Ovary (tissue), 9 donors: ENCODE measurements around the gene TIGD4. TPM values are rescaled to one million over a fixed set of nuclear protein-coding genes. Genes with fewer than 3 reads are reported as not detected.

Experiments used
- DNase-seq, 5 donors: peaks; one replicate each; pipeline ENCODE4 v3.0.0-alpha.2; 2019 to 2020
- H3K27ac ChIP-seq, 2 donors: fragments of 200-600 bp; one replicate each; pipeline versions ENCODE4 v1.5.1 to v1.8.0; 2019 to 2022
- H3K27me3 ChIP-seq: fragments of 200-600 bp; one replicate; pipeline ENCODE4 v1.8.0; 2022
- H3K36me3 ChIP-seq: fragments of 200-600 bp; sonication (generic); one replicate; pipeline ENCODE4 v1.5.1; 2019
- H3K4me1 ChIP-seq: one replicate; pipeline ENCODE4 v1.8.1; 2013; ENCODE audit warnings: mild to moderate bottlenecking, moderate library complexity; ENCODE audit not compliant: insufficient read depth
- H3K4me3 ChIP-seq: fragments of 200-600 bp; sonication (generic); one replicate; pipeline ENCODE4 v1.5.1; 2017
- H3K9me3 ChIP-seq, 2 donors: fragments of 200-600 bp in 1 of 2; sonication (generic) in 1 of 2; one replicate each; pipeline versions ENCODE4 v1.5.1 to v1.8.1; 2013 to 2019; ENCODE audit warnings: mild to moderate bottlenecking in 1 of 2, moderate library complexity in 1 of 2
- EP300 ChIP-seq: sonication (generic); formaldehyde crosslinking; IDR thresholded peaks from one replicate; pipeline ENCODE4 v1.6.1; 2017; ENCODE audit warnings: antibody characterized with exemption
- POLR2A ChIP-seq: fragments of 450-650 bp; IDR thresholded peaks from one replicate; pipeline ENCODE4 v1.6.1; 2017; ENCODE audit warnings: antibody characterized with exemption, mild to moderate bottlenecking, moderate library complexity
- WGBS, 3 donors: extraction: QIAGEN DNeasy Blood & Tissue Kit in 1 of 3; methylation state at CpG; one replicate each; pipeline versions ENCODE4 v1.1.5 to v1.1.7; 2013 to 2017; 5-methylcytosine and 5-hydroxymethylcytosine counted together
- intact Hi-C, 4 donors: fragments of 100-400 bp; cut with DNase I; formaldehyde crosslinking; loops; one replicate each; pipeline versions ENCODE4 v1.11.0 to v1.15.1; 2022 to 2023
- polyA plus RNA-seq, 2 donors: library from polyadenylated mRNA; stranded (reverse); fragments of 200-250 nt in 1 of 2; fragments of 350-450 nt in 1 of 2; fragmentation: Illumina TruSeq in 1 of 2; extraction: RNeasy Lipid Tissue Mini Kit (QIAGEN cat#74804) in 1 of 2; gene quantifications; one replicate each; pipeline ENCODE4 v1.2.3, GENCODE V29; 2013 to 2014
- total RNA-seq, 7 donors: library from RNA; depleted of rRNA in 2 of 7; stranded (reverse); fragments of >200 nt in 2 of 7; fragmentation: NEBNext Ultra II Directional in 3 of 7; extraction: Animal tissue kit (Norgen Biotek cat#: 25700) in 3 of 7; gene quantifications; one replicate each; pipeline versions ENCODE4 v1.1.0 to v1.2.4, GENCODE V29; 2016 to 2023
- TF ChIP-seq, protein P1 (sequence below), 3 donors: fragments of 450-650 bp in 2 of 3; fragments of 200-600 bp in 1 of 3; IDR thresholded peaks; one replicate each; pipeline versions ENCODE4 v1.5.1 to v1.8.0; 2016 to 2022; ENCODE audit warnings: antibody characterized with exemption in 3 of 3, mild to moderate bottlenecking in 1 of 3
- donor health status: DM: no; HTN: no; CAD: no; lungs with moderate emphysema.
- donor health status: DM: no; HTN: no; CAD: no.
- donor health status: Bipolar disorder and iron deficiency.
- donor health status: DM: yes; HTN: yes; CAD: no.
- donor health status: DM: no; HTN: no; CAD: no.
- donor health status: DM: yes; HTN: yes; CAD: no.

Gene TIGD4
- total and polyA plus RNA-seq, 9 donors = 0.23 to 1.1 (median 0.58) TPM

DNA sequence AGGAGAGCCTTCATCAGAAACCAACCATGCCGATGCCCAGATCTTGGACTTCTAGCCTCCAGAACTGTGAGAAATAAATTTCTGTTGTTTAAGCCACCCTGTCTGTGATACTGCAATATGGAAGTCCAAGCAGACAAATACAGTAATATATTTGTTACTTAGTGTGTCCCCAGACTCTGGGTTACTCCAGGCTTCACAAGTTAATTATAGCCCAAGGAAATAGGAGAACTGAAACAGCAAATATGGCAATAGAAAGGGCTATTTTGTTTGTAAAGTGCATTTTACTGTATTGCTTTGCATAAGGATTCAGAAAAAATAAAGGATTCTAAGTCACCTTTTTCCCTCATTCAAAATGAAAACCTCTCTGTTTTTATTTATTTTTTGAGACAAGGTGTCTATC lies 15.7 kb downstream of the TIGD4 start:
- H3K27ac ChIP-seq = no peak overlapping the region
- H3K27me3 ChIP-seq = no peaks in the 10 kb centered on the region
- TF ChIP-seq, protein P1, sequence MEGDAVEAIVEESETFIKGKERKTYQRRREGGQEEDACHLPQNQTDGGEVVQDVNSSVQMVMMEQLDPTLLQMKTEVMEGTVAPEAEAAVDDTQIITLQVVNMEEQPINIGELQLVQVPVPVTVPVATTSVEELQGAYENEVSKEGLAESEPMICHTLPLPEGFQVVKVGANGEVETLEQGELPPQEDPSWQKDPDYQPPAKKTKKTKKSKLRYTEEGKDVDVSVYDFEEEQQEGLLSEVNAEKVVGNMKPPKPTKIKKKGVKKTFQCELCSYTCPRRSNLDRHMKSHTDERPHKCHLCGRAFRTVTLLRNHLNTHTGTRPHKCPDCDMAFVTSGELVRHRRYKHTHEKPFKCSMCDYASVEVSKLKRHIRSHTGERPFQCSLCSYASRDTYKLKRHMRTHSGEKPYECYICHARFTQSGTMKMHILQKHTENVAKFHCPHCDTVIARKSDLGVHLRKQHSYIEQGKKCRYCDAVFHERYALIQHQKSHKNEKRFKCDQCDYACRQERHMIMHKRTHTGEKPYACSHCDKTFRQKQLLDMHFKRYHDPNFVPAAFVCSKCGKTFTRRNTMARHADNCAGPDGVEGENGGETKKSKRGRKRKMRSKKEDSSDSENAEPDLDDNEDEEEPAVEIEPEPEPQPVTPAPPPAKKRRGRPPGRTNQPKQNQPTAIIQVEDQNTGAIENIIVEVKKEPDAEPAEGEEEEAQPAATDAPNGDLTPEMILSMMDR (IDR thresholded peaks at IDR 0.05) = no peak
- no peaks in the 10 kb centered on the region for H3K4me1 ChIP-seq
- no peaks in the 10 kb centered on the region for H3K9me3 ChIP-seq
- no peak overlapping the region for H3K4me3 ChIP-seq
- no peak for DNase-seq
- no peaks in the 10 kb centered on the region for H3K36me3 ChIP-seq
- 83 to 96% (median 95%) methylated on average over 1 of the region's 1 CpG for WGBS, 3 donors
- intact Hi-C loops = no loop called here

GRCh38 chr4:152748619-152749018 lies 30.9 kb downstream of the TIGD4 start:
- H3K4me1 ChIP-seq = no peaks in the 10 kb centered on the region
- TF ChIP-seq EP300 (no peak), POLR2A (no peak)
- TF ChIP-seq, protein P1 (IDR thresholded peaks at IDR 0.05) = no peak
- no peaks in the 10 kb centered on the region for H3K36me3 ChIP-seq
- no peaks in the 10 kb centered on the region for H3K27me3 ChIP-seq
- H3K27ac ChIP-seq = no peak overlapping the region
- peaks cover 0 to 4% of the 10 kb centered on the region in 2 donors for H3K9me3 ChIP-seq
- no peak overlapping the region for H3K4me3 ChIP-seq
- DNase-seq = no peak
- WGBS, 3 donors = 94 to 95% (median 94%) methylated on average over 9 of the region's 9 CpGs
- intact Hi-C loops = no loop called here

DNA sequence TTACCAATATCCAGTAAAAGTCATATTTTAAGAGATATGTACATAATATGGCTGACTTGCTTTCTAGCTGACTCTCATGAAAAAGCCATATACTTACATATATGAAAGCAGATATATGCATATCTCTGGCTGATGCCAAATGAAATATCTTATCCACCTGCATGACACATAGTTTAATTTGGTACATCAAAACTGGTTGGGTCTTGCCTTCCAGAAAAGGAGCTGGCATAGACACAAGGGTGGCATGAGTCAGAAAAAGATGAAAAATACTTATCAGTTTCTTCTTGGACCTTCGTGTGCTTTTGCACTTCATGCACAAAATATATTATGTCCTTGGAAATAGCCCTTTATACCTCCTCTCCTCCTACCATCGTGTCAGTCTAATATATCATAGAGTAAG lies 32.1 kb downstream of the TIGD4 start:
- no peaks in the 10 kb centered on the region for H3K27me3 ChIP-seq
- WGBS, 3 donors = 17 to 22% (median 18%) methylated on average over 2 of the region's 2 CpGs

GRCh38 chr4:152738827-152739226 lies 40.7 kb downstream of the TIGD4 start:
- no peaks in the 10 kb centered on the region for H3K36me3 ChIP-seq
- H3K4me1 ChIP-seq = no peaks in the 10 kb centered on the region
- WGBS, 3 donors = 63 to 71% (median 71%) methylated on average over 3 of the region's 3 CpGs
- H3K27ac ChIP-seq = no peak overlapping the region
- no peak for TF ChIP-seq EP300
- TF ChIP-seq, protein P1 (IDR thresholded peaks at IDR 0.05) = no peak
- TF ChIP-seq POLR2A = no peak
- H3K9me3 ChIP-seq = no peaks in the 10 kb centered on the region
- intact Hi-C loops = no loop called here
- no peak for DNase-seq
- H3K4me3 ChIP-seq = no peak overlapping the region
- H3K27me3 ChIP-seq = no peaks in the 10 kb centered on the region

More for the DNA sequence above, 32.1 kb downstream of the TIGD4 start:
- Histone ChIP-seq H3K9me3 (peaks cover 0 to 4% of the 10 kb centered on the region in 2 donors), H3K36me3 (no peaks in the 10 kb centered on the region), H3K27ac (no peak overlapping the region), H3K4me1 (no peaks in the 10 kb centered on the region), H3K4me3 (no peak overlapping the region)
- intact Hi-C loops = no loop called here
- no peak for DNase-seq
- TF ChIP-seq POLR2A (no peak), EP300 (no peak)
- TF ChIP-seq, protein P1 (IDR thresholded peaks at IDR 0.05) = no peak

GRCh38 chr4:152735906-152736305 lies 43.6 kb downstream of the TIGD4 start:
- WGBS, 3 donors = 44 to 65% (median 54%) methylated on average over 3 of the region's 3 CpGs
- Histone ChIP-seq H3K27me3 (no peaks in the 10 kb centered on the region), H3K4me1 (no peaks in the 10 kb centered on the region), H3K4me3 (no peak overlapping the region), H3K27ac (no peak overlapping the region), H3K36me3 (no peaks in the 10 kb centered on the region), H3K9me3 (no peaks in the 10 kb centered on the region)
- TF ChIP-seq EP300 (no peak), POLR2A (no peak)
- TF ChIP-seq, protein P1 (IDR thresholded peaks at IDR 0.05) = no peak
- no peak for DNase-seq
- intact Hi-C loops = no loop called here
